BJ (cell line): ENCODE measurements around the gene ACD. TPM values are rescaled to one million over a fixed set of nuclear protein-coding genes. Genes with fewer than 3 reads are reported as not detected.
A peak's percentile ranks its signal among the peaks of the same experiment; 100 is the strongest.

Experiments
- CTCF ChIA-PET: fragments of 350-600 bp; formaldehyde crosslinking; extraction: SDS; loops from one replicate; lab custom pipeline; 2021; ENCODE audit warnings: antibody characterized with exemption, inconsistent platforms; lab: Yijun Ruan, JAX
- POLR2A ChIA-PET: fragments of 300-600 bp; sonication (Branson Sonifier 250); formaldehyde crosslinking; extraction: SDS; loops from one replicate; lab custom pipeline; 2021; ENCODE audit warnings: antibody characterized with exemption; lab: Charles Lee
- DNase-seq: peaks from one replicate; pipeline ENCODE4 v3.0.0-alpha.2; 2011; ENCODE audit warnings: low read depth
- H3K27me3 ChIP-seq: 2 replicates; pipeline ENCODE4 v1.6.0; 2011; ENCODE audit warnings: low read length; ENCODE audit not compliant: control insufficient read depth, insufficient read depth
- H3K36me3 ChIP-seq: 2 replicates; pipeline ENCODE4 v1.5.1; 2011; ENCODE audit warnings: low read length; ENCODE audit not compliant: control insufficient read depth, insufficient read depth
- H3K4me3 ChIP-seq: 2 replicates; pipeline ENCODE4 v1.5.1; 2011; ENCODE audit warnings: low read depth, mild to moderate bottlenecking, control low read depth, low read length
- polyA plus RNA-seq: library from polyadenylated mRNA; depleted of rRNA; stranded (reverse); fragments of >200 nt; gene quantifications from 2 replicates; pipeline ENCODE4 v1.2.3, GENCODE V29; 2011
- TF ChIP-seq, protein P1 (sequence below): IDR thresholded peaks from 2 replicates; pipeline ENCODE4 v1.5.1; 2011; ENCODE audit warnings: low read depth, mild to moderate bottlenecking, control low read depth, inconsistent platforms, low read length, moderate library complexity; ENCODE audit not compliant: insufficient read depth

ACD gene
- polyA plus RNA-seq, 1 experiment = 29.5 TPM

GRCh38 chr16:67663151-67663876 lies 3.3 kb upstream of the ACD start:
- H3K36me3 ChIP-seq = peaks cover 8% of the 10 kb centered on the region
- no peaks in the 10 kb centered on the region for H3K27me3 ChIP-seq
- POLR2A ChIA-PET = no interaction called here
- CTCF ChIA-PET = interaction anchor here (0.7 to 12.1 kb wide), 7 partner anchors 9 to 143 kb away, joined by 3 to 208 read pairs (median 5); partner anchors contain the start of genes CTCF, RANBP10 and TSNAXIP1
- TF ChIP-seq, protein P1, sequence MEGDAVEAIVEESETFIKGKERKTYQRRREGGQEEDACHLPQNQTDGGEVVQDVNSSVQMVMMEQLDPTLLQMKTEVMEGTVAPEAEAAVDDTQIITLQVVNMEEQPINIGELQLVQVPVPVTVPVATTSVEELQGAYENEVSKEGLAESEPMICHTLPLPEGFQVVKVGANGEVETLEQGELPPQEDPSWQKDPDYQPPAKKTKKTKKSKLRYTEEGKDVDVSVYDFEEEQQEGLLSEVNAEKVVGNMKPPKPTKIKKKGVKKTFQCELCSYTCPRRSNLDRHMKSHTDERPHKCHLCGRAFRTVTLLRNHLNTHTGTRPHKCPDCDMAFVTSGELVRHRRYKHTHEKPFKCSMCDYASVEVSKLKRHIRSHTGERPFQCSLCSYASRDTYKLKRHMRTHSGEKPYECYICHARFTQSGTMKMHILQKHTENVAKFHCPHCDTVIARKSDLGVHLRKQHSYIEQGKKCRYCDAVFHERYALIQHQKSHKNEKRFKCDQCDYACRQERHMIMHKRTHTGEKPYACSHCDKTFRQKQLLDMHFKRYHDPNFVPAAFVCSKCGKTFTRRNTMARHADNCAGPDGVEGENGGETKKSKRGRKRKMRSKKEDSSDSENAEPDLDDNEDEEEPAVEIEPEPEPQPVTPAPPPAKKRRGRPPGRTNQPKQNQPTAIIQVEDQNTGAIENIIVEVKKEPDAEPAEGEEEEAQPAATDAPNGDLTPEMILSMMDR = peak; percentile 35
- H3K4me3 ChIP-seq = no peak overlapping the region
- no peak for DNase-seq

DNA sequence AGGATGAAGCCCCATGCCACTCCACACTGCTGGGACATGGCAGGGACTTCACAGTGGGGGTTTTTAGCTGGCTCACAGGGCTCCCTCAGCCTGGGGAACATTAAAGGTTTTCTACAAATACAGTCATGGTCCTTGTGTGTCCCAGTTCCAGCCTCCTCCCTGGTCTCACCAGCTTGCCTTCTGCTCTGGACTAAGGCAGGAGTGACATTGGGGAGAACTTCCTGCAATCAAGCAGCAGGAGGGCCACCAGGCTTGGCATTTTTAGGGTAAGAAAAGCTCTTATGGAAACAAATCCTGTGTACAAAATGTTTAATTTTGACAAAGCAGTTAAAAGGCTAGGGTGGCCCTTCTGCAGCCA lies 2.6 kb upstream of the ACD start:
- peaks cover 11% of the 10 kb centered on the region for H3K36me3 ChIP-seq
- ChIA-PET POLR2A (no interaction called here), CTCF (interaction anchor here (1.4 to 12.1 kb wide), 4 partner anchors 10 to 141 kb away, joined by 3 to 208 read pairs (median 6); no protein-coding TSS in a partner anchor)
- H3K4me3 ChIP-seq = no peak overlapping the region
- H3K27me3 ChIP-seq = no peaks in the 10 kb centered on the region
- TF ChIP-seq, protein P1 = no peak
- no peak for DNase-seq

- CTCF ChIA-PET = interaction anchor here (0.6 to 12.1 kb wide), 5 partner anchors 10 to 141 kb away, joined by 3 to 208 read pairs (median 6); no protein-coding TSS in a partner anchor
- POLR2A ChIA-PET = no interaction called here
- DNase-seq = no peak
- no peaks in the 10 kb centered on the region for H3K27me3 ChIP-seq
- H3K36me3 ChIP-seq = peaks cover 13% of the 10 kb centered on the region
- TF ChIP-seq, protein P1 = no peak
- H3K4me3 ChIP-seq = no peak overlapping the region
Observed at GRCh38 chr16:67661886-67662652, 2.0 kb upstream of the ACD start.

DNA sequence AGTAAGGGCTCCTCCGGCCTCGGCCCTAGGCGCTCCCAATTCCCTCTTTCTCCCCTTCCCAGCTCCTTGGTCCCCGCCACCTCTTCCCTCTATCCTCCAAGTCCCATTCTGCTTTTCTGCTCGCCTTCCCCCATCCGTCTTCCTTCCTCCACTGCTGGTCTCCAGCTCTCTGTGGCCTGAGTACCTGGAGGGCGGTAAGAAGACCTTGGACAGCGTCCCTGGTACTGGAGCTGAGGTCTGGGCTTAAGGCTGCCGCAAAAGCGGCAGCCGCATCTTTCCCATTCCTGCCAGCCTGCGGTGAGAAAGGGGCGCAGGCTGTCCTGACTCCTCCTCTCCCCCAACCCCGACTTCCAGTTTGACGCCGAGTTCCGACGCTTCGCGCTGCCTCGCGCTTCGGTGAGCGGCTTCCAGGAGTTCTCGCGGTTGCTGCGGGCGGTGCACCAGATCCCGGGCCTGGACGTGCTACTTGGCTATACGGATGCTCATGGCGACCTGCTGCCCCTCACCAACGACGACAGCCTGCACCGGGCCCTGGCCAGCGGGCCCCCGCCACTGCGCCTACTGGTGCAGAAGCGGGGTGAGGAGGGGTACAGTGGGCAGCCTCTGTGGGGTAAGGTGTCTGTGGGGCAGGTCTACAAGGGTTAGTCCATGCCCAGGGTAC lies 1.2 kb upstream of the ACD start:
- CTCF ChIA-PET = interaction anchor here (0.6 to 1.1 kb wide), 3 partner anchors 19 to 180 kb away, joined by 3 to 4 read pairs (median 3); no protein-coding TSS in a partner anchor
- no peaks in the 10 kb centered on the region for H3K27me3 ChIP-seq
- DNase-seq = no peak
- H3K36me3 ChIP-seq = peaks cover 15% of the 10 kb centered on the region
- H3K4me3 ChIP-seq = peak overlapping the region; percentile 98
- TF ChIP-seq, protein P1 = no peak
- POLR2A ChIA-PET = no interaction called here
